Body of pancreas (tissue), 4 donors: ENCODE data around the gene EXOSC3.

Source experiments
- POLR2A ChIP-seq, 3 donors: fragments of 450-650 bp; IDR thresholded peaks; one replicate each; pipeline ENCODE4 v1.6.1; 2016; ENCODE audit warnings: antibody characterized with exemption in 3 of 3, mild to moderate bottlenecking in 2 of 3
- TF ChIP-seq, protein P1 (sequence below), 7 experiments: fragments of 450-650 bp in 4 of 7; fragments of 200-600 bp in 3 of 7; sonication (generic) in 3 of 7; IDR thresholded peaks; one replicate each; pipeline ENCODE4 v1.5.1; 2016 to 2019; ENCODE audit warnings: antibody characterized with exemption in 7 of 7

DNA sequence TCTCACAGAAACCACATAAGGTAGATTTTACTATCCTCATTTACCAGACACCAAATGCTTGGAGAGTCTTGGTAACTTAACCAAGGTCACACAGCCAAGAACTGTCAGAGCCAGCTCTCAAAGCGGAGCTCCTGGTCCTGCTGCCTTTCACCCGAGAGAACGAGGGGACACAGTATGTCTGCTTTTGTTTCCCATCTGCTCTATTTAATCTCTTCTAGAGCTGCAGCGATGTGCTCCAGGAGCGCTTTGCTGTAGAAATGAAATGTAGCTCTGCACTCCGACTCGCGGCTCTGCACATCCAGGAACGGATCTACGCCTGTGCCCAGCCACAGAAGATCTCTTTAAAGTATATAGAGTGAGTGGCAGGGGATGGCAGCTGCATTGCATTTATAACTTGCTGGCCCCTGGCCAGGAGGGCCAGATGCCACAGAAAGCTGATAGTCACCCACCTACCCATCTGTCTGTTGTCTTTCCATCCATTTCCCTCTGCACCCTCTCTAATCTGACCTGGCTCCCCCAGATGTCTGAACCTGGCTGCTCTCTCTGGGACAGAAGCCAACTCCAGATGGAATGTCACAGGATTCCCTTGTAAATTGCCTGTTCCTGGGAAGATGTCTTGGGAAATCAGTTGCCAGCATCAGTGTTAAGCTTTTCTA lies 52.6 kb downstream of the EXOSC3 start:
- TF ChIP-seq, protein P1, sequence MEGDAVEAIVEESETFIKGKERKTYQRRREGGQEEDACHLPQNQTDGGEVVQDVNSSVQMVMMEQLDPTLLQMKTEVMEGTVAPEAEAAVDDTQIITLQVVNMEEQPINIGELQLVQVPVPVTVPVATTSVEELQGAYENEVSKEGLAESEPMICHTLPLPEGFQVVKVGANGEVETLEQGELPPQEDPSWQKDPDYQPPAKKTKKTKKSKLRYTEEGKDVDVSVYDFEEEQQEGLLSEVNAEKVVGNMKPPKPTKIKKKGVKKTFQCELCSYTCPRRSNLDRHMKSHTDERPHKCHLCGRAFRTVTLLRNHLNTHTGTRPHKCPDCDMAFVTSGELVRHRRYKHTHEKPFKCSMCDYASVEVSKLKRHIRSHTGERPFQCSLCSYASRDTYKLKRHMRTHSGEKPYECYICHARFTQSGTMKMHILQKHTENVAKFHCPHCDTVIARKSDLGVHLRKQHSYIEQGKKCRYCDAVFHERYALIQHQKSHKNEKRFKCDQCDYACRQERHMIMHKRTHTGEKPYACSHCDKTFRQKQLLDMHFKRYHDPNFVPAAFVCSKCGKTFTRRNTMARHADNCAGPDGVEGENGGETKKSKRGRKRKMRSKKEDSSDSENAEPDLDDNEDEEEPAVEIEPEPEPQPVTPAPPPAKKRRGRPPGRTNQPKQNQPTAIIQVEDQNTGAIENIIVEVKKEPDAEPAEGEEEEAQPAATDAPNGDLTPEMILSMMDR (IDR thresholded peaks at IDR 0.05) = no peak
- TF ChIP-seq POLR2A (IDR thresholded peaks at IDR 0.05) = no peak
